ENCODE results near the gene RTN3. TPM values are rescaled to one million over a fixed set of nuclear protein-coding genes. Genes with fewer than 3 reads are reported as not detected.

The RTN3 gene
- total RNA-seq, 4 donors from 2014 or later: 78.4 to 115 (median 94.2) TPM

- TF ChIP-seq POLR2A (IDR thresholded peaks at IDR 0.05) (no peak), POLR2AphosphoS5 (IDR thresholded peaks at IDR 0.05) (no peak), CTCF (IDR thresholded peaks at IDR 0.05) (peak in 1 of 4 experiments; percentile 20), EP300 (IDR thresholded peaks at IDR 0.05) (no peak)
- H3K4me1 ChIP-seq: peaks cover 0 to 13% (median 0%) of the 10 kb centered on the region in 3 donors
- no peak overlapping the region for H3K4me3 ChIP-seq
- H3K36me3 ChIP-seq: peaks cover 0 to 80% of the 10 kb centered on the region in 2 donors
- H3K27me3 ChIP-seq: no peaks in the 10 kb centered on the region
- H3K27ac ChIP-seq: peak overlapping the region in 2 of 4 donors; percentile 18 to 41
- H3K9me3 ChIP-seq: no peaks in the 10 kb centered on the region
- ATAC-seq: no peak
These were observed 39.6 kb upstream of the RTN3 start for GRCh38 chr11:63641727-63642126.

- Histone ChIP-seq H3K36me3 (peaks cover 0 to 85% of the 10 kb centered on the region in 2 donors), H3K4me3 (no peak overlapping the region), H3K27ac (no peak overlapping the region), H3K9me3 (no peaks in the 10 kb centered on the region), H3K27me3 (no peaks in the 10 kb centered on the region), H3K4me1 (peaks cover 0 to 13% (median 0%) of the 10 kb centered on the region in 3 donors)
- 82 to 85% methylated on average over 2 to 3 of the region's 3 CpGs for WGBS, 2 donors (ENCODE audit: low coverage in 1 of 2)
- TF ChIP-seq POLR2A (IDR thresholded peaks at IDR 0.05) (no peak), CTCF (IDR thresholded peaks at IDR 0.05) (no peak), POLR2AphosphoS5 (IDR thresholded peaks at IDR 0.05) (no peak), EP300 (IDR thresholded peaks at IDR 0.05) (no peak)
- no peak for ATAC-seq
These were observed 38.1 kb upstream of the RTN3 start for GRCh38 chr11:63643205-63643604.

DNA sequence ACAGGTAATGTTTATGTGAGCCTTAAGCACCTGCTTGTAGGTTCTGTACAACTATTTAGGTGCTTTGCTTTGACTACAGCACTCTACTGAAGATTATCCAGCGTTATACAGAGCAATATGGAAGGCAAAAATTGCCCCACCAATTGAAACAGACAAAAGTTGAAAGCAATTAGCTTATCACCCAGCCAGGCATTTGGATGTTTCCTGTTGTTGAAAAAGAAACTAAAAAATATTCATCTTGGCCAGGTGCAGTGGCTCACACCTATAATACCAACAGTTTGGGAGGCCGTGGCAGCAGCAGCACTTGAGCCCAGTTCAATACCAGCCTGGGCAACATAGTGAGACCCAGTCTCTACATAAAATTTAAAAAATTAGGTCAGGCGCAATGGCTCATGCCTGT, 28.6 kb upstream of the RTN3 start:
- Histone ChIP-seq H3K36me3 (peaks cover 0 to 88% of the 10 kb centered on the region in 2 donors), H3K9me3 (no peaks in the 10 kb centered on the region), H3K4me3 (no peak overlapping the region), H3K4me1 (peaks cover 0 to 17% (median 0%) of the 10 kb centered on the region in 3 donors), H3K27me3 (no peaks in the 10 kb centered on the region), H3K27ac (no peak overlapping the region)
- no peak for ATAC-seq
- no peak for TF ChIP-seq CTCF (IDR thresholded peaks at IDR 0.05)
- TF ChIP-seq POLR2A (IDR thresholded peaks at IDR 0.05): no peak
- TF ChIP-seq POLR2AphosphoS5 (IDR thresholded peaks at IDR 0.05): no peak
- TF ChIP-seq EP300 (IDR thresholded peaks at IDR 0.05): no peak
- 68 to 82% methylated on average over 2 of the region's 3 CpGs for WGBS, 2 donors (ENCODE audit: low coverage in 1 of 2)

GRCh38 chr11:63660972-63661371, 20.3 kb upstream of the RTN3 start:
- H3K9me3 ChIP-seq: no peaks in the 10 kb centered on the region
- peaks cover 0 to 71% (median 22%) of the 10 kb centered on the region in 3 donors for H3K4me1 ChIP-seq
- H3K36me3 ChIP-seq: peaks cover 0 to 28% of the 10 kb centered on the region in 2 donors
- no peak for ATAC-seq
- WGBS, 2 donors (ENCODE audit: low coverage in 1 of 2): 86 to 88% methylated on average over 6 to 7 of the region's 8 CpGs
- H3K27ac ChIP-seq: no peak overlapping the region
- H3K27me3 ChIP-seq: no peaks in the 10 kb centered on the region
- TF ChIP-seq POLR2AphosphoS5 (IDR thresholded peaks at IDR 0.05) (no peak), POLR2A (IDR thresholded peaks at IDR 0.05) (no peak), EP300 (IDR thresholded peaks at IDR 0.05) (no peak), CTCF (IDR thresholded peaks at IDR 0.05) (no peak)
- H3K4me3 ChIP-seq: no peak overlapping the region

GRCh38 chr11:63663809-63664208, 17.5 kb upstream of the RTN3 start:
- WGBS, 2 donors (ENCODE audit: low coverage in 1 of 2): 0% methylated on average over 1 of the region's 1 CpG
- no peaks in the 10 kb centered on the region for H3K27me3 ChIP-seq
- H3K4me1 ChIP-seq: peaks cover 0 to 97% (median 46%) of the 10 kb centered on the region in 3 donors
- H3K4me3 ChIP-seq: no peak overlapping the region
- H3K9me3 ChIP-seq: no peaks in the 10 kb centered on the region
- no peak for ATAC-seq
- peak overlapping the region in 2 of 4 donors; percentile 20 to 66 for H3K27ac ChIP-seq
- H3K36me3 ChIP-seq: peaks cover 0 to 2% of the 10 kb centered on the region in 2 donors
- no peak for TF ChIP-seq POLR2A (IDR thresholded peaks at IDR 0.05)
- TF ChIP-seq CTCF (IDR thresholded peaks at IDR 0.05): no peak
- TF ChIP-seq EP300 (IDR thresholded peaks at IDR 0.05): no peak
- TF ChIP-seq POLR2AphosphoS5 (IDR thresholded peaks at IDR 0.05): no peak

All from gastroesophageal sphincter (tissue), 4 donors.